ENCODE results near the gene SETD2.
"Not testable (repeated sequence)": the region's sequence is repeated elsewhere in the genome, so short reads cannot be mapped to it uniquely, and the experiment has no call there.

Gene SETD2

DNA sequence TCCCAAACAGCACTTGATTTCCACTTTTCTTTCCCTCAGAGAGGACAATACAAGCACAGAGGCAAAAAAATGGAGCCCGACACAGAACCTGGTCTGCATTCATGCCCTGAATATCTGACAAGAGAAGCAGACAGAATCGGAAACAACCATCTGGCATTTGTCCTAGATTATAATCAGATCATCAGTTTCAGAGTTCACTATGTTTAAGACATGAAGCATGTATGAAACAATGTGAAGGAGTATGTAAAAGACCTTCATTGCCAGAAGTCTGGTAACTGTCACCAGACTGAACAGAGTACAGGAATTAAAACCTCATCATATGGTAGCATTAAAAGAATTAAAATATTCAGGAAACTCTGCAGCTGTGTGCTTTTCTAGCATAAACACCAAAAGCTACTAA, 65.0 kb downstream of the SETD2 start:
- no peak for DNase-seq

DNA sequence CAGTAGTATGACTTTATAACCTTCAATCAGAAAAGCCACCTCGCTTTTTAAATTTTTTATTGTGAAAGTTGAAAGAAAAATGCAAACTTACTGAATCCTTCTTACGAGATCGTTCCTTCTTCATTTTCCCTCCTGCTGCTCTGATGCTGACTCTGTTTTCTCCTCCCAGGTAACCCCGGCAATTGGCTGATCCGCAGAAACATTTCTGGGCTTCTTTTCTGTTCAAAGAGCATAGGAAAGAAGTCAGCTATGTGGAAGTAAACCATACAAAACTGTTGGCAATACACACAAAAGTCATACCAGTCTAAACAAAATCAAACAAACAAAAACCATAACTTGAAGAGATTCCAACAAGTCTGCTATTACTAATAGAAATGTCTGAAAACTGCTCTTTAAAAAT, 66.0 kb downstream of the SETD2 start:
- no peak for DNase-seq

DNA sequence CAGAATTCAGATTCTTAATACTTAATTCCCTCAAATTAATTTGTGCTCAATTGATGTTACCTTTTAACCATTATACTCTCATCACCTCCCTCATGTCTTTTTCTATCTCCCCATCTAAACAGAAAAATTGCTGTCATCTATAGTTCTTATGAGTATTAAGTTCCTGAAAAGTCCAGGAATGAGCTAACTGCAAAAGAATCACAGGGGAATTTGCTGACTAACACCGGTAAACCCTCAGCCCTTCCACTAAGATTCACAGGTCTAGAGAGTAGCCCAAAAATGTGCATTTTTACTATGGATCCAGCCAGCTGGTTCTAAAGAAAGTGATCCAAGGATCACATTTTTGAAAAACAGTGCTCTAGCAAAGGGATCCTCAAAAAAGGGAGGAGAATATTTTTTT, 67.0 kb downstream of the SETD2 start:
- no peak for DNase-seq

DNA sequence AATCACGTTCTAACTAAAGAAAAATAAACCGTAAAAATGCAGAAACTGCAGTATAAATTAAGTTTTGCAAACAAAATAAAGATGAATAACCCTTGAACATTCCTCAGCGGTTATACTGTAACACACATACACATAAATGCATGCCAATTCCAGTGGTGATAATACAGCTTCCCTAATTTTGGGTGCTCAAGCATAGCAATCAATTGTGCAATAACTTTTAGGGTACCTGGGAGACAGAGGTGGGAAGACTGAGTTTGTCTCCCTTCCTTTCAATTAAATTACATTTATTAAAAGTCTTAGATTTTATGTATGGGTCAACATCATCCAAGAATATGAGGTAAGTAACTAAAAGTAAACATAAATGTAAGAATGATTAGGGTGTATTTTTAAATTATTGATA, 71.8 kb downstream of the SETD2 start:
- no peak for DNase-seq

DNA sequence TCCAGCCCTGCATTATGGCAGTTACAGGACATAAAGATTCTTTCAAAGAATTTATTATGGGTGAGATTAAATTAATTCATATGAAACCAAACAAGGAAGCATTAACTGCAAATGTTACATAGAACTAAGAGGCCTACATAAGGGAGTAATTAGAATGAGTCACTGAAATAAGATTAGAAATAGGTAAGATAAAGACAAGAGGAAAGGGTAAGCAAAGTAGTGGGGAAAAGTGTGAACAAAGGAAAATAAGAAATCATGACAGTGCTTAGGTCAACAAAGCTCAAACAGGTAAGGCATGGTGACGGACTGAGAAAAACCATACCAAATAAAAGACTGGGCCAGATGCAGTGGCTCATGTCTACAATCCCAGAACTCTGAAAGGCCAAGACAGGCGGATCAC, 74.3 kb downstream of the SETD2 start:
- no peak for DNase-seq

DNA sequence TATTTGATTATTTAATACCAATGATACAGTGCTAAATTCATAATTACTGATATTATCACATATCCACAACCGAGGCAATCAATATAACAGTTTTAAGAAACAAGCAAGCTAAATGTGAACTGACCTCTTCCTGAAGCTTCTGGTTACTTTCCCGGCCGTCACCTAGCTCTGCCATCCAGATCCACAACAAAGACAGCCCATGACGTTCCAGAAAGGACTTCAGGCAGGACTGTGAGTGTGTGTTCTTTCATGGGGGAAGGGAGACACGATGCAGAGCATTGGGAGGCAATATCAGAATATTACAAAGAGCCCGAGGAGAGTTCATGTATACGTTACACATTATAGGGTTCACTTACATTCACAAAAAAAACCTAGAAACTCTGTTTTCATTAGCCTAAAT, 77.8 kb downstream of the SETD2 start:
- DNase-seq = no peak

DNA sequence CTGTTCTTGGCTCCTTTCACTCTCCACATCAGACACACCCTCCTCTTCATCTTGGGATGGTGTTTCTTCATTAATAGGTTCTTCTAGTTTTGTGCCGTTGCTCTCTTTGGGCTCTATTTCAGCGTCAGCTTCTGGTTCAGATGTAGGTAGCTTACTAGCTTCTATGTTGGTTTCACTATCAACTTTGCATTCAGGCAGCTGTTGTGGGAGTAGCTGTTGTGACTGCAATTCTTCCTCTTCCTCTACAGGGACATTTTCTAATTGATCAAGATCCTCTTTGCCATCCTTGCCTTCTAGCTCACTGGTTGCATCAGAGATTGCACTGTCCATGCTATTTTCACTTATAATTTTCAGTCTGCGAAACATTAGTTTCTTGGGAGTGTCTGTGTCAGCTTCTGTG, 80.1 kb downstream of the SETD2 start:
- no peak for DNase-seq

DNA sequence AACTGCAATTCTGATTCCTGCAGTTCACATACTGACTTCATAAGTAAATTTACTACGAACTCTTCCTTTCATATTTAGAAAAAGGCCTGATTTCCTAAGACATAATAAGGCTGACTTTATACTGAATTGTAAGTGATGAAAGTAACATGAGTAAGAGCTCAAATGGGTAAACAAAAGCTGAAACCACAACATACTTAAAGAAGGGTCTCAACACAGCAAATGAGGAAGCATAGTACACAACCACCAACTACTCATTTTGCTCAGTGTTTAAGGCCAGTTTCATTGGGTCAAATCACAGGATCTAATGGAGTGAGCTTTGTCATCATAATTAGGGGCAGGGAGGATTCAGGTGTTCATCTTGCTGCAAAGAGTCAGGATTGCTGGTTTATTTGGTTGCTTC, 81.4 kb downstream of the SETD2 start:
- DNase-seq = no peak

DNA sequence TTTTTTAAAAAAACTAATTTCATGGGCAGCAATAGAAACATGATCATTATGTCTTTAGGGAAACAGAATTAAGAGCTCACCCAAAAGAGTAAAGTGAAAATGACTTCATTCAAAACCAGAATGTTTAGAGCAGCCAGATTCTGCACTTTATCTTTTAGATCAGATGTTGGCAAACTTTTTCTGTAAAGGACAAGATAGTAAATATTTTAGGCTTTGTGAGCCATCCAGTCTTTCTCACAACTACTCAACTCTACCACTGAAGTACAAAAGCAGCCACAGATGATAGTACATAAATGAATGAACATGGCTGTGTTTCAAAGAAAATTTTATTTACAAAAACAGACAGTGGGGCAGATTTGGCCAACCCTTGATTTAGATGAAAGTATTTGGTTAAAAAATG, 84.5 kb downstream of the SETD2 start:
- DNase-seq = no peak

DNA sequence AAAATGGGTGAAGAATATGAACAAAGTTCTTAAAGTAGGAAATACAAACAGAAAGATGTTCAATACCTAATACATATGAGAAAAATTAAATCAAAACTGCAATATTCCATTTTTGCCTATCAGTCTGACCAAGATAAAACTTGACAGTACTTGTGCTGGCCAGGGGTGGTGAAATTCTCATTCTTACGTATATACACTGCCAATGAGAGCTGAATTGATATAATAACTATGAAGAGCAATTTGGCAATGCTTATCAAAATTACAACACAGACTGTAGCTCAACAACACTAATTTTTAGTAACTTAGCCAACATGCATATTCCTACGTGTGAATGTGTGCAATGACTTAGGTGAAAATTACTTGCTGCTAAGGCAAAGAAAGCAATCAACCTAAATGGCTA, 90.2 kb downstream of the SETD2 start:
- no peak for DNase-seq

DNA sequence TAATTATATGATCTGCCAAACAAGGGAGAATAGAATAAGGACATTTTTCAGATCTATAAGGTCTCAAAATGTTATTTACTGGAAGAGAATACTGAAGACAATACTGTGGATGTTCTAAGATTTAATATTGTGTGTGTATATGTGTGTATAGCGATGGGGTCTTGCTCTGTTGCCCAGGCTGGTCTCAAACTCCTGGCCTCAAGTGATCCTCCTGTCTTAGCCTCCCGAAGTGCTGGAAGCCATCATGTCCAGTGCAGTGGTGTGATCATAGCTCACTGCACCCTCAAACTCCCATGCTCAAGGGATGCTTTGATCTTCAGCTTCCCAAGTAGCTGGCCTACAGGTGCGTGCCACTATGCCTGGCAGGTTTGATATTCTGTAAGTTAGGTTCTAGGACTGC, 93.1 kb downstream of the SETD2 start:
- no peak for DNase-seq

DNA sequence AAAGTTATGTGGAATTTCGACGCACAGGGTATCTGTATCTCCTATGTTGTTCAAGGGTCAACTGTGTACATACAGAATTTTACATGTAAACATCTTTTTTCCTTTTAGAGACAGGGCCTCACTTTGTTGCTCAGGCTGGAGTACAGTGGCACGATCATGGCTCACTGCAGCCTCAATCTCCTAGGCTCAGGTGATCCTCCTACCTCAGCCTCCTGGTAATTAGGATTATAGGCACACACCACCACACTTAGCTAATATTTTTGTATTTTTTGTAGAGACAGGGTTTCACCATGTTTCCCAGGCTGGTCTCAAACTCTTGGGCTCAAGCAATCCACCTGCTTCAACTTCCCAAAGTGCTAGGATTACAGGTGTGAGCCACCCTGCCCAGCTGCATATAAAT, 97.7 kb downstream of the SETD2 start:
- not testable (repeated sequence) for DNase-seq

DNA sequence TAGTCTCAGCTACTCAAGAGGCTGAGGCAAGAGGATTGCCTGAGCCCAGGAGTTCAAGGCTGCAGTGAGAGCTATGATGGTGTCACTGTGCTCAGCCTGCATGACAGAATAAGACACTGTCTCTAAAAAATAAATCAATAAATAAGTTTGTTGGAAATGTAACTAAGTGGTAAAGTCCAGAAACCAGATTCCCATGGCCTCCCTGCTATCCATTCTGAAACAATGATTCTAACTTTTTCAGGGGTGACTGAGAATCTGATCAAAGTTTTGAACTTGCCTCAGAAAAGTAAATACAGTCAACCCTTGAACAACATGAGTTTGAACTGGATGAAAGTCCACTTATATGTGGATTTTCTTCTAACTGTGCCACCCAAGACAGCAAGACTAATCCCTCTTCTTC, 98.2 kb downstream of the SETD2 start:
- no peak for DNase-seq

DNA sequence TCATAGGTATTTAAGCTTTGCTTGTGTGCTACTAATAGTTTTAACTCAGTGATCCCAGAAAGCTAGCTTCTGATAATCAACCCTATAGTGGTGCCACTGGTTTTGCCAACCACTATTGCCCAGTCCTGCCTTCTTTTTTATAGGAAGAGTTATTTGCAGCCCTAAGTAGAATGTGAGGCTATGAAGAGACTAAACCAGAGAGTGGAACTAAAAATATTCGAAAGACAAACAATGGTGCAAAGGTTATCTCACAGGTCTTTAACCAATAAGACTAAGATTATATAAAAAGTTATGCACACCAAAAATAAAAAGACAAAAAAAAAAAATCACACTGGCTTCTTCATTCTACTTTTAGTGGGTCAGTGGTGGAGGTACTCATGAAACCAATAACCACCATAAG, 98.9 kb downstream of the SETD2 start:
- no peak for DNase-seq

DNA sequence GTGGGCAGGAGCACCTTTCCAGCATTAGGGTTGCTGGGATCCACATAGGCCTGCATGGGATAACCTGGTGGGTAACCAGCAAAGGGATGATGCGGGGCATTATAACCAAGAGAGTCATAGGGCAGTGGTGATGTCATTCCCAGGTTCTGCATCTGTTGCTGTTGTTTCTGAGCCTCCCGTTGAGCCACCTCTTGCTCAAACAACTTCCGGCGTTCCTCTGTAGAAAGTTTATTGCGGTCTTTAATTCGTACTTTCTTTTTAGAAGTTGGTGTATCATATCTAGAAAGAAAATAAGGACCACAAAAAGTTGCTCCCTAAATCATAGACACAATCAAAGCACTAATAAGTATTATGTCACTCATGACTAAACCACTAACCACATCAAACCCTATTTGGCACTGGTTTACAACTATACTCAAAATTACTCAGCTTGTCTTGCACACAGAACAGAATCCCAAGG, 106.7 kb downstream of the SETD2 start:
- DNase-seq = no peak

DNA sequence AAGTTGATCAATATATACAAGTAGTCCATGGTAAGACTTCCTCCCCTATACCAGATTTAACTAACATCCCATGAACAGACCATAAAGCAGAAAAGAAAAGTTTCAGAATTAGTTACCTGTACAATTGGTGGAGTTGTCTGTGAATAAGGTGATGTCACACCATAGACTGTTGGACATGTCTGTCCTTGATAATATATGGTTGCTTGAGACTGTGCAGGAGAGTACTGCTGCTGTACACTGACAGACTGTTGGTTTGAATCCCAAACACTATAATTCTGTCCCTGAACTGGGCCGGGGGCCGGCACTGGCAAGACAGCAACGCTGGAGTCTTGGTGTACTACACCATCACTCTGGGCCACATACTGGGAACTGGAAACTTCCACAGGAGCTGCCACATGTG, 107.2 kb downstream of the SETD2 start:
- DNase-seq = no peak

DNA sequence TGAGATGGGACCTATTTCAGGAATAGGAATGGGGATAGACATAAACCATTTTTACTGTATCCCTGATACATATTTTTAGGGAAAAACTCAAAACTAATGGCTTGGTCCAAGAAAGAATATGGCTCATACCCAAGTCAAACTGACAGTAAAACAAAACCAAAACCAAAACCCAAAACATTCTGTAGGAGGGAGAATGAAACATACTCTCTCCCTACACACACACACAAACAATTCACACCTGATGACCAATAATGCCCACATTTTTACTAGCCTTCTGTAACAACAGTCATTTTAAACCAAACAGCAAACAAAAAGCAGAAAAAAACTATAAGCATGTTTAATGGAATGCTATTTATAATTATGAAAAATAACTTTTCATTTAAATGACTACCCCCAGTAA, 109.5 kb downstream of the SETD2 start:
- no peak for DNase-seq

DNA sequence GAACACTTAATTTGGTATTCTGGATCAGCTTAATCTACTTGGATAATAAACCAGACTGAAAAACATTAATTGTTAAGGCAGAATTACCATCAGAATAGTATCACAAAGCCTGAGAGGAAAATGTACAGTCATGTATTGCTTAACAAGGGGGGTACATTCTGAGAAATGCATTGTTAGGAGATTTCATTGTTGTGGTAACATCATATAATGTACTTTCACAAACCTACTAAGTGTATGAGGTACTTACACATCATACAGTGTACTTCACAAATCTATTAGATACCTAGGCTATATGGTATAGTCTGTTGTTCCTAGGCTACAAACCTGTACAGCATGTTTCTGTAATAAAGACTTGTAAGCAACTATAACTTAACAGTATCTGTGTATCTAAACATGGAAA, 116.2 kb downstream of the SETD2 start:
- no peak for DNase-seq

DNA sequence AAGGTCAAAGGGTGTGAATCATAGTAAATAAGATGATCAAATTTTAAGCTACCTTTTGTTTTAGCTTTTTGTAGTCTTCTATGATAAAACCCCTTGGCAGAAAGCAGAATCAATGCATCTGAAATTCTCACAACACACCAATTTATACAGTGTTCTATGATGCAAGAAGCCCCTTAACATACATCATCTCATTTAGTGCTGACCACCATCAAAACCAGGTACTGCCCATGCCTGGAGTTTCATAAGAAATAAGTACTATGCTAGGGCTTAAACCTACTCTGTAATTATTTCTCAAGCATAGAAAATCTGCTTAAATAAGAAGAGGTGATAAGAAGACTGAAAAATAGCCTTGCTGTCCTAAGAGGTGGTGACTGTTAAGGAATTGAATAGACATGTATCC, 116.8 kb downstream of the SETD2 start:
- no peak for DNase-seq

DNA sequence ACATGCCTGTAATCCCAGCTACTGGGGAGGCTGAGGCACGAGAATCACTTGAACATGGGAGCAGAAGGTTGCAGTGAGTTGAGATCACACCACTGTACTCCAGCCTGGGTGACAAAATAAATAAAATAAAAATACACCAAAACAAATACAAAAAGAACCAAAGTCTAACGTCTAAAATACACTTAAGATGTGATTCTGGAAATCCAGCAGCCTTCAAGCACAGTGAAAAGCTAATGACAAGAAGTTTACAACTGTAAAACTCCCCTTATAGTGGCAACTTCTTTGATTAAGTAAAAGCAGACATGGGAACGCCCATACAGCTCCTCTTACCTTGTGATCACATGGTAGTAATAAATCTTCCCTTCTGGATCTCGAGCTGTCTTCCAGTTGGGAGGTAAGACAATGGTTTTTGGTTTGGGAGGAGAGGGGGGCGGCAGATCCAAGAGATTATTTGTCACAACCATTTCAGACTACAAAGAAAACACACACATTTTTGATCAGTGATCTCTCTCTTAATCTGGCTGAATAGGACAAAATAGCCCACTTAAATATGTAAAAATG, 121.6 kb downstream of the SETD2 start:
- no peak for DNase-seq

DNA sequence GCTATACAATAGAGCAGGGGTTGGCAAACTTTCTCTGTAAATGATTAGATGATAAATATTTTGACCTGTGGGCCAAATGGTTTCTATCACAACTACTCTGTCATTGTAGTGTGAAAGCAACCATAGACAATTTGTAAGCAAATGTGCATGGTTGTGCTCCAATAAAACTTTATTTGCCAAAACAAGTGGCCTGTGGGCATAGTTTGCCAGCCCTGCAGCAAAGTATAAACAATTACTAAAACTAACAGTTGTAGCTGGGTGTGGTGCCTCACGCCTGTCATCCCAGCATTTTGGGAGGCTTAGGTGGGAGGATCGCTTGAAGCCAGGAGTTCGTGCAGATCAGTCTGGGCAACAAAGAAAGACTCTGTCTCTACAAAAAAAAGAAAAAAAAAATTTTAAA, 122.8 kb downstream of the SETD2 start:
- DNase-seq = no peak

DNA sequence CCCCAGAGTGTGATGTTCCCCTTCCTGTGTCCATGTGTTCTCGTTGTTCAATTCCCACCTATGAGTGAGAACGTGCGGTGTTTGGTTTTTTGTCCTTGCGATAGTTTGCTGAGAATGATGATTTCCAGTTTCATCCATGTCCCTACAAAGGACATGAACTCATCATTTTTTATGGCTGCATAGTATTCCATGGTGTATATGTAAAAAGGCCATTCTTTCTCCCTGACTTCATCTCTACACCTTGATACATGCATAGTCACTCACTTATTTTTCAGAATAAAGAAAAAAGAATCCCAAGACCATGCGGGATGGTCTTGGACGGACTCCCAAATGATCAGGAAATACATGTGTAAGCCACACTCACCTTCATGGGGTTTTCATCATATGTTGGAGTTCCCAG, 126.6 kb downstream of the SETD2 start:
- DNase-seq = not testable (repeated sequence)

DNA sequence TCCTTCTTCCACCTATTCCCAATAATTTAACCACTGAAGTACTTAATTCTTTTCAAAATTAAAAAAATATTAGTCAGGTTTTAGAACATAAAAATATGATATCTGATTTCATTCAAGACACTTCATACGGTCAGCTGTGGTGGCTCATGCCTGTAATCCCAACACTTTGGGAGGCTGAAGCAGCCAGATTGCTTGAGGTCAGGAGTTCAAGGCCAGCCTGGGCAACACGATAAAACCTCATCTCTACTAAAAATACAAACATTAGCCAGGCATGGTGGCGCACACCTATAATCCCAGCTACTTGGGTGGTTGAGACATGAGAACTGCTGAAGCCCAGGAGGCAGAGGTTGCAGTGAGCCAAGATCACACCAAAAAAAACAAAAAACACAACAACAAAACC, 127.8 kb downstream of the SETD2 start:
- DNase-seq = no peak

DNA sequence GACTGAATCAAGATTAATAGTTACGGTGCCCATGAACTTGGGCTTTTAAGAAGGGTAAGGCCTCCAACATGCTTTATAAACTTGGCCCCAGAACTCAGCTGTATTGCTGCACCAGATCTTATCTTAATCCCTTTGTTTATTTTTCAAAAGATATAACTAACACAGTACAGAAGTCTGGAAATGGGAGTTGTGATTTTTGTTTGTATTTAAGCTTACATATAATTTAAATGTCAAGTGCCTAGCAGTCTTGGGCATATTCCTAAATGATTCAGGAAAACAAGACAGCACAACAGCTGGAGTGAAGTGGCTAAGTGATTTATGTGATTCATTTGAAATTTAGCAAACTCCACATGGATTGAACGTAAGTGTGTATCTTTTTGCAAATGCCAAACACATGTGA, 128.3 kb downstream of the SETD2 start:
- no peak for DNase-seq

DNA sequence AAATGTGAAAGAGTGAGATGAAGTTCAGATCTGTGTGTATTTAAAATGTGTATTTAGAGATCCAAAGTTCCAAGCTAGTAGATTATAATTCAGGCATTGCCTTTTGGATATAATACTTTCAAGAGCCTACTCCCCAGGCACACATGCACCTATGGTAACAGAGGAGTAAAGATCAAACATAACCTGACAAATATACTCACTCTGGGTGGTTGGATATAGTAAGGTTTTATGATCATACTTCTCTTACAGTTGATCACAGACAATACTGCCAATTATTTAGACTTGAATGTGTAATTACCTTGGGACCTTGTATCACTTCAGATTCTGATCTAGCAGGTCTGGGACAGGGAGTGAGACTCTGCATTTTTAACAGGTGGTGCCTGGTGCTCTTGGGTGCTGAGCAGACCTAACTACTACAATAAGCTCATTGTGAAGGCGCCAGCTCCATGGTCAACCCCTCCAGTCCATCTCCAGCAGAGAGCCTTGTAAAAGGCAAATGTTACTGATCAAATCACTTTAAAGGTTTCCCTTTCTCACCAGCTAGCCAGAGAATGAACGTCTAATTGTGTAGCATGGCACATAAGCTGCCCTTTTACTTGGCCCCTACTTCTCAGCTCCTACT, 128.9 kb downstream of the SETD2 start:
- DNase-seq = no peak

Measured in NCI-H187 (cell line).